Gastroesophageal sphincter (tissue), 3 donors: ENCODE measurements around the gene DGKI.

Experiments used
- CTCF ChIP-seq, 4 experiments: fragments of 200-600 bp in 2 of 4; fragments of 450-650 bp in 2 of 4; sonication (generic) in 1 of 4; IDR thresholded peaks; one replicate each; pipeline ENCODE4 v1.5.1; 2017 to 2019; ENCODE audit warnings: antibody characterized with exemption in 4 of 4, mild to moderate bottlenecking in 2 of 4, moderate library complexity in 2 of 4
- POLR2A ChIP-seq, 2 donors: fragments of 450-650 bp; IDR thresholded peaks; one replicate each; pipeline ENCODE4 v1.6.1; 2017; ENCODE audit warnings: antibody characterized with exemption in 2 of 2, mild to moderate bottlenecking in 2 of 2, moderate library complexity in 1 of 2
- POLR2AphosphoS5 ChIP-seq: sonication (generic); formaldehyde crosslinking; IDR thresholded peaks from one replicate; pipeline ENCODE4 v1.6.1; 2017; ENCODE audit warnings: antibody characterized with exemption

- TF ChIP-seq CTCF (IDR thresholded peaks at IDR 0.05) (no peak), POLR2A (IDR thresholded peaks at IDR 0.05) (no peak), POLR2AphosphoS5 (no peak)
Observed at GRCh38 chr7:137716061-137716460, 130.7 kb downstream of the DGKI start.
